HCT116 (cell line): ENCODE data around the gene GDPD3. TPM values are rescaled to one million over a fixed set of nuclear protein-coding genes. Genes with fewer than 3 reads are reported as not detected.

Experiments used
- ATAC-seq: fragments of 200-7000 bp; cut with Tn5 transposase; 2 replicates; pipeline ENCODE4 v1.9.1; 2020; ENCODE audit warnings: mild to moderate bottlenecking, moderate library complexity
- BruUV-seq: library from RNA; stranded (reverse); fragments of 400-500 nt; replicated peaks from 2 replicates; lab custom pipeline; 2021; lab: Mats Ljungman, UMichigan
- CTCF ChIA-PET: fragments of 300-600 bp; sonication (Branson Sonifier 250); formaldehyde crosslinking; loops from one replicate; lab custom pipeline; 2021; ENCODE audit warnings: antibody characterized with exemption; lab: Charles Lee
- POLR2A ChIA-PET: fragments of 300-600, 350-600 bp; sonication (Branson Sonifier 250); formaldehyde crosslinking; loops from one replicate; lab custom pipeline; 2021; ENCODE audit warnings: antibody characterized with exemption; lab: Charles Lee
- RAD21 ChIA-PET, 2 experiments: fragments of 300-600 bp; sonication (Branson Sonifier 250); formaldehyde crosslinking; loops; one replicate each; lab custom pipeline; 2023; ENCODE audit warnings: low total read pairs in 2 of 2; ENCODE audit not compliant: uncharacterized antibody in 2 of 2, unreplicated experiment in 2 of 2, low non-redundant PET in 1 of 2; lab: Charles Lee
- DNase-seq: peaks from one replicate; pipeline ENCODE4 v3.0.0-alpha.2; 2010; ENCODE audit warnings: low read depth, low spot score
- H2AFZ ChIP-seq: fragments of 200-600 bp; shearing (Covaris generic), sonication (generic); 2 replicates; pipeline ENCODE4 v1.6.1; 2017; ENCODE audit warnings: low read depth, mixed run types, mixed read lengths, antibody characterized with exemption, low read length; ENCODE audit not compliant: poor library complexity, severe bottlenecking
- H3K27ac ChIP-seq: 2 replicates; pipeline ENCODE4 v1.5.1; 2012; ENCODE audit warnings: low read depth, low read length
- H3K27me3 ChIP-seq: fragments of 200-600 bp; sonication (generic); 2 replicates; pipeline ENCODE4 v1.6.1; 2016; ENCODE audit warnings: mixed run types, low read length, mixed read lengths; ENCODE audit not compliant: insufficient read depth
- H3K36me3 ChIP-seq, 2 experiments: fragments of 200-500 bp in 1 of 2; fragments of 200-600 bp in 1 of 2; sonication (Bioruptor generic) in 1 of 2; sonication (generic) in 1 of 2; 2 replicates each; pipeline versions ENCODE4 v1.5.1 to v1.6.1; 2014 to 2016; ENCODE audit warnings: low read length in 2 of 2, inconsistent platforms in 1 of 2, mixed read lengths in 1 of 2, mixed run types in 1 of 2; ENCODE audit not compliant: insufficient read depth in 2 of 2, control insufficient read depth in 1 of 2
- H3K4me1 ChIP-seq, 2 experiments: fragments of 200-600 bp in 1 of 2; sonication (generic) in 1 of 2; 2 replicates each; pipeline versions ENCODE4 v1.5.1 to v1.6.1; 2012 to 2017; ENCODE audit warnings: low read length in 2 of 2, inconsistent platforms in 1 of 2, mild to moderate bottlenecking in 1 of 2, mixed read lengths in 1 of 2, mixed run types in 1 of 2, moderate library complexity in 1 of 2; ENCODE audit not compliant: insufficient read depth in 2 of 2, control insufficient read depth in 1 of 2
- H3K4me2 ChIP-seq: fragments of 200-600 bp; sonication (generic); 2 replicates; pipeline ENCODE4 v1.6.1; 2017; ENCODE audit warnings: mixed run types, low read length, mixed read lengths
- H3K4me3 ChIP-seq, 2 experiments: fragments of 200-600 bp in 1 of 2; sonication (generic) in 1 of 2; replicated peaks in 1 of 2; 2 replicates each; pipeline ENCODE4 v1.5.1; 2011 to 2016; ENCODE audit warnings: low read length in 2 of 2, control low read depth in 1 of 2, low read depth in 1 of 2, mild to moderate bottlenecking in 1 of 2, mixed read lengths in 1 of 2, mixed run types in 1 of 2
- H3K79me2 ChIP-seq: fragments of 200-600 bp; sonication (generic); 2 replicates; pipeline ENCODE4 v1.6.1; 2017; ENCODE audit warnings: mild to moderate bottlenecking, mixed run types, low read length, moderate library complexity, mixed read lengths; ENCODE audit not compliant: insufficient read depth
- H3K9ac ChIP-seq: fragments of 200-600 bp; sonication (generic); 2 replicates; pipeline ENCODE4 v1.6.1; 2016; ENCODE audit warnings: low read length, mixed read lengths
- H3K9me2 ChIP-seq: fragments of 200-600 bp; sonication (generic), shearing (Covaris generic); 2 replicates; pipeline ENCODE4 v1.6.1; 2017; ENCODE audit warnings: mixed run types, mild to moderate bottlenecking, moderate library complexity; ENCODE audit not compliant: insufficient read depth
- H3K9me3 ChIP-seq, 2 experiments: fragments of 200-500 bp in 1 of 2; fragments of 200-600 bp in 1 of 2; sonication (Bioruptor generic) in 1 of 2; sonication (generic) in 1 of 2; 2 replicates each; pipeline ENCODE4 v1.6.1; 2014 to 2017; ENCODE audit warnings: low read length in 2 of 2, mixed read lengths in 2 of 2, inconsistent platforms in 1 of 2, low read depth in 1 of 2, mild to moderate bottlenecking in 1 of 2, mixed run types in 1 of 2, moderate library complexity in 1 of 2; ENCODE audit not compliant: control insufficient read depth in 1 of 2, insufficient read depth in 1 of 2
- H4K20me1 ChIP-seq: fragments of 200-600 bp; sonication (generic), shearing (Covaris generic); 2 replicates; pipeline ENCODE4 v1.6.1; 2017; ENCODE audit warnings: mixed run types, mild to moderate bottlenecking, moderate library complexity; ENCODE audit not compliant: insufficient read depth
- CEBPB ChIP-seq: IDR thresholded peaks from 2 replicates; pipeline ENCODE4 v1.6.1; 2012; ENCODE audit warnings: low read depth
- EGR1 ChIP-seq: IDR thresholded peaks from 2 replicates; pipeline ENCODE4 v1.6.1; 2012; ENCODE audit warnings: low read depth
- FOSL1 ChIP-seq: IDR thresholded peaks from 2 replicates; pipeline ENCODE4 v1.6.1; 2012; ENCODE audit warnings: low read depth
- MAX ChIP-seq: IDR thresholded peaks from 2 replicates; pipeline ENCODE4 v1.6.1; 2012
- POLR2A ChIP-seq: IDR thresholded peaks from 2 replicates; pipeline ENCODE4 v1.7.0; 2011; ENCODE audit warnings: borderline replicate concordance; ENCODE audit not compliant: insufficient read depth, insufficient read length; ENCODE audit errors: extremely low read depth
- SP1 ChIP-seq: IDR thresholded peaks from 2 replicates; pipeline ENCODE4 v1.6.1; 2012; ENCODE audit warnings: low read depth
- TCF7L2 ChIP-seq: IDR thresholded peaks from 2 replicates; pipeline ENCODE4 v1.7.0; 2011; ENCODE audit warnings: borderline replicate concordance, inconsistent platforms; ENCODE audit not compliant: insufficient read depth, insufficient read length; ENCODE audit errors: extremely low read depth
- ZFX ChIP-seq: fragments of 450-650 bp; IDR thresholded peaks from 2 replicates; pipeline ENCODE4 v1.6.1; 2017
- intact Hi-C: fragments of 100-400 bp; cut with micrococcal nuclease; formaldehyde crosslinking; loops from 2 replicates; pipeline ENCODE4 v1.10.0; 2022
- total RNA-seq: library from RNA; stranded (reverse); gene quantifications from one replicate; pipeline ENCODE4 v1.2.1, GENCODE V29; 2021; ENCODE audit not compliant: unreplicated experiment

GDPD3 gene
- total RNA-seq, 1 experiment from 2014 or later = 7.0 TPM

GRCh38 chr16:30065102-30065942 is 48.0 kb downstream of the GDPD3 start, which contains the start of gene ALDOA (continued):
- TF ChIP-seq EGR1 (no peak), TCF7L2 (peak; percentile 58), FOSL1 (no peak), CEBPB (no peak), SP1 (no peak)

GRCh38 chr16:30064729-30065101 is 48.6 kb downstream of the GDPD3 start:
- H3K27me3 ChIP-seq = no peaks in the 10 kb centered on the region
- RAD21 ChIA-PET = no interaction called here
- TF ChIP-seq SP1 (no peak), POLR2A (peak; percentile 74), MAX (no peak), FOSL1 (no peak), ZFX (peak; percentile 80)
- peak overlapping the region; percentile 100 for H3K27ac ChIP-seq
- H3K4me3 ChIP-seq = peak overlapping the region; percentile 98
- peak overlapping the region; percentile 99 for H3K9ac ChIP-seq
- peaks cover 25 to 49% of the 10 kb centered on the region in 2 experiments for H3K4me1 ChIP-seq
- intact Hi-C loops = no loop called here
- POLR2A ChIA-PET = interaction anchor here (0.6 to 2.7 kb wide), 6 partner anchors 8 to 1752 kb away, joined by 4 to 13 read pairs (median 10); partner anchors contain the start of gene TBX6
- CTCF ChIA-PET = interaction anchor here (0.6 kb wide), 1 partner anchor 9 kb away, joined by 3 read pairs; no protein-coding TSS in a partner anchor
- peak overlapping the region; percentile 95 for H3K4me2 ChIP-seq
- peaks cover 19 to 36% of the 10 kb centered on the region in 2 experiments for H3K36me3 ChIP-seq
- peaks cover 8% of the 10 kb centered on the region; the same call in 1 of the 2 replicates for H4K20me1 ChIP-seq
- no peaks in the 10 kb centered on the region for H3K9me2 ChIP-seq
- H2AFZ ChIP-seq = no peak overlapping the region
- no TSS peak for BruUV-seq
- peak; percentile 7 for ATAC-seq
- DNase-seq = no peak
- no peaks in the 10 kb centered on the region for H3K9me3 ChIP-seq
- peaks cover 50% of the 10 kb centered on the region for H3K79me2 ChIP-seq
